SK-N-MC (cell line): ENCODE measurements around the gene KRT14.

Source experiments
- DNase-seq: peaks from one replicate; pipeline ENCODE4 v3.0.0-alpha.2; 2011; ENCODE audit warnings: low read depth, low spot score
- H3K27ac ChIP-seq: fragments of 200-600 bp; sonication (generic); 2 replicates; pipeline ENCODE4 v1.5.1; 2016; ENCODE audit warnings: mixed run types
- H3K36me3 ChIP-seq: fragments of 200-600 bp; sonication (generic); 2 replicates; pipeline ENCODE4 v1.6.1; 2017; ENCODE audit warnings: antibody characterized with exemption, low read length, mixed read lengths; ENCODE audit not compliant: insufficient read depth
- H3K4me3 ChIP-seq: fragments of 200-600 bp; sonication (generic); 2 replicates; pipeline ENCODE4 v1.5.1; 2016
- H3K9ac ChIP-seq: fragments of 200-600 bp; sonication (generic); 2 replicates; pipeline ENCODE4 v1.8.0; 2017; ENCODE audit warnings: mixed run types, mixed read lengths; ENCODE audit not compliant: insufficient read length
- H3K9me3 ChIP-seq: fragments of 200-600 bp; sonication (generic); 2 replicates; pipeline ENCODE4 v1.6.1; 2017; ENCODE audit warnings: low read depth, mild to moderate bottlenecking, antibody characterized with exemption, low read length, moderate library complexity, mixed read lengths
- EZH2 ChIP-seq: fragments of 200-600 bp; sonication (generic); IDR thresholded peaks from one replicate; pipeline ENCODE4 v1.6.1; 2017; ENCODE audit warnings: antibody characterized with exemption
- FOXP2 ChIP-seq: optimal IDR thresholded peaks from 2 replicates; pipeline ENCODE3; 2011; ENCODE audit warnings: mild to moderate bottlenecking, moderate library complexity; ENCODE audit not compliant: insufficient read depth; ENCODE audit errors: extremely low read length, control extremely low read depth
- POLR2AphosphoS5 ChIP-seq: IDR thresholded peaks from 2 replicates; pipeline ENCODE4 v1.6.1; 2012; ENCODE audit warnings: mild to moderate bottlenecking, low read depth, low read length, borderline replicate concordance

Gene KRT14

GRCh38 chr17:41535764-41536481 lies 50.8 kb downstream of the KRT14 start:
- no peaks in the 10 kb centered on the region for H3K9me3 ChIP-seq
- H3K27ac ChIP-seq: no peak overlapping the region
- no peak for DNase-seq
- no peak overlapping the region for H3K9ac ChIP-seq
- H3K36me3 ChIP-seq: no peaks in the 10 kb centered on the region
- TF ChIP-seq FOXP2 (no peak), EZH2 (no peak), POLR2AphosphoS5 (no peak)
- no peak overlapping the region for H3K4me3 ChIP-seq

GRCh38 chr17:41534899-41535546 lies 51.7 kb downstream of the KRT14 start:
- H3K9ac ChIP-seq: no peak overlapping the region
- no peak overlapping the region for H3K27ac ChIP-seq
- no peaks in the 10 kb centered on the region for H3K9me3 ChIP-seq
- no peak for DNase-seq
- TF ChIP-seq EZH2: no peak
- no peak for TF ChIP-seq POLR2AphosphoS5
- no peak for TF ChIP-seq FOXP2
- H3K4me3 ChIP-seq: no peak overlapping the region
- H3K36me3 ChIP-seq: no peaks in the 10 kb centered on the region

GRCh38 chr17:41533613-41534012 lies 53.1 kb downstream of the KRT14 start:
- Histone ChIP-seq H3K27ac (no peak overlapping the region), H3K9ac (no peak overlapping the region), H3K4me3 (no peak overlapping the region), H3K36me3 (no peaks in the 10 kb centered on the region), H3K9me3 (no peaks in the 10 kb centered on the region)
- DNase-seq: no peak
- no peak for TF ChIP-seq POLR2AphosphoS5
- TF ChIP-seq EZH2: no peak
- no peak for TF ChIP-seq FOXP2

DNA sequence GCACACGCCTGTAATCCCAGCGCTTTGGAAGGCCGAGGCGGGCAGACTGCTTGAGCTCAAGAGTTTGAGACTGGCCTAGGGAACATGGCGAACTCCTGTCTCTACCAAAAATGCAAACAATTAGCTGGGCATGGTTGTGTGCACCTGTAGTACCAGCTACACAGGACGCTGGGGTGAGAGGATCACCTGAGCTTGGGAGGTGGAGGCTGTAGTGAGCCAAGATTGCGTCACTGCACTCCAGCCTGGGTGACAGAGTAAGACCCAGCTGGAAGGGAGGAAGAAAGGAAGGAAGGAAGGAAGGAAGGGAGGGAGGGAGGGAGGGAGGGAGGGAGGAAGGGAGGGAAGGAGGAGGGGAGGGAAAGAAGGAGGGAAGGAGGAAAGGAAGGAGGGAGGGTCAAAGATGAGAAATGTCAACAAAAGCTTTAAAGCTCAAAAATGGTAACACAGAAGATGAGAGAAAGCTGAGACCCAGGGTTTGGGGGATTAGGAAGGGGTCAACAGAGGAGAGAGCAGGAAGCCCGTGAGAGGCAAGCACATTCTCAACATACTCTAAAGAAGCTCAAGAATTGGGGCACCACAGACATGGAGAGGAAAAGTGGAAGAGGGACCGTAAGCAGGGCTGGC lies 53.6 kb downstream of the KRT14 start:
- H3K27ac ChIP-seq: no peak overlapping the region
- H3K9ac ChIP-seq: no peak overlapping the region
- no peaks in the 10 kb centered on the region for H3K36me3 ChIP-seq
- H3K4me3 ChIP-seq: no peak overlapping the region
- H3K9me3 ChIP-seq: no peaks in the 10 kb centered on the region
- TF ChIP-seq FOXP2 (no peak), POLR2AphosphoS5 (no peak), EZH2 (no peak)
- no peak for DNase-seq
